ENCODE data around the gene GARNL3.

Gene GARNL3

DNA sequence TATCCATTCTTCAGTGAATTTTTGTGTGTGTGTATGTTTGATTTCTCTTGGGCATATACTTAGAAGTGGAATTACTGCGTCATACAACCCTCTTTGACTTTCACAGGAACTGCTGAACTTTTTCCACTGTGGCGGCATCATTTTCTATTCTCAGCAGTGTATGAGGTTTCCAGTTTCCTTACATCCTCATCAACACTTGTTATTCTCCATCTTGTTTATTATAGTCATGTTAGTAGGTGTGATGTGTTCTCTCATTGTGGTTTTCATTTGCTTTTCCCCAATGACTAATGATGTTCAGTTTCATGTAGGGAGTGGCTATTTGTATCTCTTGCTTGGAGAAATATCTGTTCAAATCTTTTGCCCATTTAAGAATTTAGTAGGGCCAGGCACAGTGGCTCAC, 162.2 kb downstream of the GARNL3 start:
- no peak for DNase-seq (ENCODE audit: extremely low read depth, low read depth)
- TF ChIP-seq, protein P1, sequence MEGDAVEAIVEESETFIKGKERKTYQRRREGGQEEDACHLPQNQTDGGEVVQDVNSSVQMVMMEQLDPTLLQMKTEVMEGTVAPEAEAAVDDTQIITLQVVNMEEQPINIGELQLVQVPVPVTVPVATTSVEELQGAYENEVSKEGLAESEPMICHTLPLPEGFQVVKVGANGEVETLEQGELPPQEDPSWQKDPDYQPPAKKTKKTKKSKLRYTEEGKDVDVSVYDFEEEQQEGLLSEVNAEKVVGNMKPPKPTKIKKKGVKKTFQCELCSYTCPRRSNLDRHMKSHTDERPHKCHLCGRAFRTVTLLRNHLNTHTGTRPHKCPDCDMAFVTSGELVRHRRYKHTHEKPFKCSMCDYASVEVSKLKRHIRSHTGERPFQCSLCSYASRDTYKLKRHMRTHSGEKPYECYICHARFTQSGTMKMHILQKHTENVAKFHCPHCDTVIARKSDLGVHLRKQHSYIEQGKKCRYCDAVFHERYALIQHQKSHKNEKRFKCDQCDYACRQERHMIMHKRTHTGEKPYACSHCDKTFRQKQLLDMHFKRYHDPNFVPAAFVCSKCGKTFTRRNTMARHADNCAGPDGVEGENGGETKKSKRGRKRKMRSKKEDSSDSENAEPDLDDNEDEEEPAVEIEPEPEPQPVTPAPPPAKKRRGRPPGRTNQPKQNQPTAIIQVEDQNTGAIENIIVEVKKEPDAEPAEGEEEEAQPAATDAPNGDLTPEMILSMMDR (IDR thresholded peaks at IDR 0.05; ENCODE audit: low read depth, low read length, missing control alignments) = no peak
- no peak overlapping the region for H3K4me3 ChIP-seq (replicated peaks; ENCODE audit: low read depth, low read length)

DNA sequence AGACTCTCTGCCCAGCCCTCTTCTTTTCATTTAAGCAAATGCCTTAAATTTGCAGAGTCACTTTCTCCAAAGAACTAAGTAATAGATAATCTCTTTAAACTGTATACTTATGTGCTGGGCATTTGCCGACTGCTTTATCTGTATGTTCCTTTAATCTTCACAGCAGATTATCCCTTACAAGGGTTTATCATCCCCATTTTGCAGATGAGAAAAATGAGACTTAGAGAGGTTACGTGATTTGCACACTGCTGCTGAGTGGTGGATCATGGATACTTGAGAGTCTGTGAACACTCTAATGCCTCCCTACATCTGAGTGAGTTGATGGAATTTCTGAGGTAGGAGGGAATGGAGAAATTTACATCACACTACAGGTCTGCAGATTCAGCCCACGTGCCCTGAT, 163.8 kb downstream of the GARNL3 start:
- H3K4me3 ChIP-seq (replicated peaks; ENCODE audit: low read depth, low read length) = no peak overlapping the region
- DNase-seq (ENCODE audit: extremely low read depth, low read depth) = no peak
- TF ChIP-seq, protein P1 (IDR thresholded peaks at IDR 0.05; ENCODE audit: low read depth, low read length, missing control alignments) = no peak

GRCh38 chr9:127430415-127430814, 165.8 kb downstream of the GARNL3 start:
- DNase-seq (ENCODE audit: extremely low read depth, low read depth) = no peak
- no peak overlapping the region for H3K4me3 ChIP-seq (replicated peaks; ENCODE audit: low read depth, low read length)
- TF ChIP-seq, protein P1 (IDR thresholded peaks at IDR 0.05; ENCODE audit: low read depth, low read length, missing control alignments) = no peak

- TF ChIP-seq, protein P1 (IDR thresholded peaks at IDR 0.05; ENCODE audit: low read depth, low read length, missing control alignments) = no peak
- DNase-seq (ENCODE audit: extremely low read depth, low read depth) = no peak
- H3K4me3 ChIP-seq (replicated peaks; ENCODE audit: low read depth, low read length) = no peak overlapping the region
These were observed 173.1 kb downstream of the GARNL3 start for GRCh38 chr9:127437497-127438264.

GRCh38 chr9:127438394-127438793, 173.8 kb downstream of the GARNL3 start:
- TF ChIP-seq, protein P1 (IDR thresholded peaks at IDR 0.05; ENCODE audit: low read depth, low read length, missing control alignments) = no peak
- no peak overlapping the region for H3K4me3 ChIP-seq (replicated peaks; ENCODE audit: low read depth, low read length)
- no peak for DNase-seq (ENCODE audit: extremely low read depth, low read depth)
